Natural killer cell treated with Interleukin-12 subunit alpha and Interleukin-12 subunit beta and Interleukin-15 and Interleukin-18, amount 100 ng/mL, for 72 hours (primary cell): ENCODE measurements around the gene FKBP8. TPM values are rescaled to one million over a fixed set of nuclear protein-coding genes. Genes with fewer than 3 reads are reported as not detected.

Source experiments
- ATAC-seq, 2 donors: fragments of 150-1000 bp; cut with Tn5 transposase in 1 of 2; sonication (Bioruptor Pico), chemical (Tn5 transposase) in 1 of 2; 2 replicates each; pipeline ENCODE4 v1.10.0; 2021
- DNase-seq: peaks from one replicate; pipeline ENCODE4 v3.0.0; 2022; ENCODE audit warnings: low spot score
- H3K27ac Mint-ChIP-seq, 2 donors: 1 replicate in 1 of 2; 2 replicates in 1 of 2; pipeline ENCODE4 v1.8.0; 2022; ENCODE audit warnings: mixed read lengths in 2 of 2, mild to moderate bottlenecking in 1 of 2, moderate library complexity in 1 of 2
- H3K27me3 Mint-ChIP-seq, 2 donors: 1 replicate in 1 of 2; 2 replicates in 1 of 2; pipeline ENCODE4 v1.8.0; 2022; ENCODE audit warnings: mixed read lengths in 2 of 2
- H3K36me3 Mint-ChIP-seq: one replicate; pipeline ENCODE4 v1.8.0; 2022; ENCODE audit warnings: mixed read lengths
- H3K4me1 Mint-ChIP-seq, 2 donors: 1 replicate in 1 of 2; 2 replicates in 1 of 2; pipeline ENCODE4 v1.8.0; 2022; ENCODE audit warnings: low read depth in 2 of 2, mixed read lengths in 2 of 2, mild to moderate bottlenecking in 1 of 2
- H3K4me3 Mint-ChIP-seq: one replicate; pipeline ENCODE4 v1.8.0; 2022; ENCODE audit warnings: mixed read lengths
- H3K9me3 Mint-ChIP-seq: 2 replicates; pipeline ENCODE4 v1.8.0; 2022; ENCODE audit warnings: mixed read lengths
- total RNA-seq, 2 donors: library from RNA; stranded (reverse); gene quantifications; one replicate each; pipeline ENCODE4 v1.2.3, GENCODE V29; 2022

FKBP8 gene
- total RNA-seq, 2 donors from 2014 or later: 199 to 208 TPM

GRCh38 chr19:18507727-18508440 is 35.5 kb downstream of the FKBP8 start:
- H3K4me3 Mint-ChIP-seq: peak overlapping the region; percentile 77
- H3K9me3 Mint-ChIP-seq: no peaks in the 10 kb centered on the region
- ATAC-seq (no peak), DNase-seq (no peak)
- H3K27ac Mint-ChIP-seq: peak overlapping the region; percentile 87 to 91
- H3K4me1 Mint-ChIP-seq: peaks cover 41 to 57% of the 10 kb centered on the region in 2 donors
- H3K36me3 Mint-ChIP-seq: no peaks in the 10 kb centered on the region
- H3K27me3 Mint-ChIP-seq: no peaks in the 10 kb centered on the region

GRCh38 chr19:18507021-18507726 is 36.2 kb downstream of the FKBP8 start:
- ATAC-seq (peak in 1 of 2 donors; percentile 59), DNase-seq (no peak)
- Mint-ChIP-seq H3K4me3 (peak overlapping the region; percentile 77), H3K27ac (peak overlapping the region; percentile 87 to 91), H3K9me3 (no peaks in the 10 kb centered on the region), H3K36me3 (no peaks in the 10 kb centered on the region), H3K27me3 (no peaks in the 10 kb centered on the region), H3K4me1 (peaks cover 46 to 62% of the 10 kb centered on the region in 2 donors)

GRCh38 chr19:18506101-18506930 is 37.1 kb downstream of the FKBP8 start:
- H3K4me1 Mint-ChIP-seq: peaks cover 55 to 69% of the 10 kb centered on the region in 2 donors
- peak overlapping the region; percentile 87 to 91 for H3K27ac Mint-ChIP-seq
- H3K27me3 Mint-ChIP-seq: no peaks in the 10 kb centered on the region
- no peaks in the 10 kb centered on the region for H3K9me3 Mint-ChIP-seq
- H3K36me3 Mint-ChIP-seq: no peaks in the 10 kb centered on the region
- ATAC-seq (no peak), DNase-seq (no peak)
- peak overlapping the region; percentile 77 for H3K4me3 Mint-ChIP-seq

- Mint-ChIP-seq H3K9me3 (no peaks in the 10 kb centered on the region), H3K36me3 (no peaks in the 10 kb centered on the region), H3K27ac (peak overlapping the region; percentile 87 to 99), H3K4me3 (peak overlapping the region; percentile 63), H3K4me1 (peaks cover 67 to 76% of the 10 kb centered on the region in 2 donors), H3K27me3 (no peaks in the 10 kb centered on the region)
- DNase-seq (no peak), ATAC-seq (no peak)
Measured at GRCh38 chr19:18504886-18505610, 38.3 kb downstream of the FKBP8 start.

GRCh38 chr19:18503971-18504885 is 39.1 kb downstream of the FKBP8 start:
- peak overlapping the region; percentile 87 to 99 for H3K27ac Mint-ChIP-seq

GRCh38 chr19:18503337-18503970 is 39.9 kb downstream of the FKBP8 start:
- Mint-ChIP-seq H3K27me3 (no peaks in the 10 kb centered on the region), H3K4me1 (peaks cover 76 to 84% of the 10 kb centered on the region in 2 donors), H3K4me3 (peak overlapping the region; percentile 23), H3K27ac (peak overlapping the region; percentile 87 to 99), H3K9me3 (no peaks in the 10 kb centered on the region), H3K36me3 (no peaks in the 10 kb centered on the region)
- peak; percentile 33 to 46 for ATAC-seq
- no peak for DNase-seq

More at GRCh38 chr19:18503971-18504885, 39.1 kb downstream of the FKBP8 start:
- no peak for ATAC-seq
- peaks cover 71 to 82% of the 10 kb centered on the region in 2 donors for H3K4me1 Mint-ChIP-seq
- no peaks in the 10 kb centered on the region for H3K36me3 Mint-ChIP-seq
- no peaks in the 10 kb centered on the region for H3K9me3 Mint-ChIP-seq
- H3K4me3 Mint-ChIP-seq: no peak overlapping the region
- no peak for DNase-seq
- no peaks in the 10 kb centered on the region for H3K27me3 Mint-ChIP-seq

- Mint-ChIP-seq H3K27me3 (no peaks in the 10 kb centered on the region), H3K4me1 (peaks cover 73 to 86% of the 10 kb centered on the region in 2 donors), H3K36me3 (no peaks in the 10 kb centered on the region), H3K27ac (peak overlapping the region; percentile 76 to 99), H3K9me3 (no peaks in the 10 kb centered on the region), H3K4me3 (peak overlapping the region; percentile 23)
- DNase-seq: no peak
- no peak for ATAC-seq
Measured at GRCh38 chr19:18502638-18503294, 40.6 kb downstream of the FKBP8 start.

- ATAC-seq: no peak
- Mint-ChIP-seq H3K36me3 (no peaks in the 10 kb centered on the region), H3K9me3 (no peaks in the 10 kb centered on the region), H3K27ac (peak overlapping the region; percentile 76 to 99), H3K27me3 (no peaks in the 10 kb centered on the region), H3K4me1 (peaks cover 70 to 83% of the 10 kb centered on the region in 2 donors), H3K4me3 (no peak overlapping the region)
- DNase-seq: no peak
Measured at GRCh38 chr19:18502246-18502637, 41.1 kb downstream of the FKBP8 start.

- Mint-ChIP-seq H3K36me3 (no peaks in the 10 kb centered on the region), H3K27me3 (no peaks in the 10 kb centered on the region), H3K9me3 (no peaks in the 10 kb centered on the region), H3K4me3 (no peak overlapping the region), H3K27ac (peak overlapping the region; percentile 76 to 99), H3K4me1 (peaks cover 70 to 83% of the 10 kb centered on the region in 2 donors)
- ATAC-seq: no peak
- DNase-seq: no peak
Measured at GRCh38 chr19:18501832-18502231, 41.5 kb downstream of the FKBP8 start.

- no peaks in the 10 kb centered on the region for H3K36me3 Mint-ChIP-seq
- ATAC-seq: no peak
- H3K4me3 Mint-ChIP-seq: peak overlapping the region; percentile 2
- H3K27ac Mint-ChIP-seq: peak overlapping the region; percentile 76 to 99
- DNase-seq: no peak
- H3K4me1 Mint-ChIP-seq: peaks cover 70 to 83% of the 10 kb centered on the region in 2 donors
- H3K27me3 Mint-ChIP-seq: no peaks in the 10 kb centered on the region
- no peaks in the 10 kb centered on the region for H3K9me3 Mint-ChIP-seq
Measured at GRCh38 chr19:18501351-18501750, 42.0 kb downstream of the FKBP8 start.

GRCh38 chr19:18500799-18501198 is 42.6 kb downstream of the FKBP8 start:
- Mint-ChIP-seq H3K4me3 (peak overlapping the region; percentile 2), H3K27me3 (no peaks in the 10 kb centered on the region), H3K27ac (peak overlapping the region; percentile 76 to 99), H3K4me1 (peaks cover 72 to 85% of the 10 kb centered on the region in 2 donors), H3K9me3 (no peaks in the 10 kb centered on the region), H3K36me3 (no peaks in the 10 kb centered on the region)
- DNase-seq (no peak), ATAC-seq (no peak)
